ENCODE measurements around the gene LSM14B. TPM values are rescaled to one million over a fixed set of nuclear protein-coding genes. Genes with fewer than 3 reads are reported as not detected.

LSM14B gene
- total and polyA plus RNA-seq, 8 donors: 0.58 to 27.2 (median 15.3) TPM

- Histone ChIP-seq H3K9me3 (peaks cover 0 to 15% (median 10%) of the 10 kb centered on the region in 4 donors), H3K4me1 (peaks cover 16 to 27% (median 19%) of the 10 kb centered on the region in 4 donors), H3K27me3 (peaks cover 0 to 58% (median 32%) of the 10 kb centered on the region in 3 donors), H3K27ac (no peak overlapping the region), H3K36me3 (peaks cover 0 to 4% (median 0%) of the 10 kb centered on the region in 4 donors), H3K4me3 (no peak overlapping the region)
- intact Hi-C loops (cut with DNase I; ENCODE audit: low total_unique reads): no loop called here
- DNase-seq: no peak
- 74 to 83% (median 79%) methylated on average over 4 to 5 of the region's 5 CpGs for WGBS, 5 donors
- no peak for TF ChIP-seq CTCF (IDR thresholded peaks at IDR 0.05)
- no peak for TF ChIP-seq EP300 (IDR thresholded peaks at IDR 0.05)
- TF ChIP-seq POLR2A (IDR thresholded peaks at IDR 0.05): no peak
- no peak for TF ChIP-seq POLR2AphosphoS5 (IDR thresholded peaks at IDR 0.05)
Observed at GRCh38 chr20:62119115-62119514, 3.2 kb upstream of the LSM14B start.

GRCh38 chr20:62119591-62120364 is 2.5 kb upstream of the LSM14B start:
- peaks cover 0 to 11% (median 4%) of the 10 kb centered on the region in 4 donors for H3K36me3 ChIP-seq
- no peak overlapping the region for H3K4me3 ChIP-seq
- peaks cover 0 to 52% (median 31%) of the 10 kb centered on the region in 3 donors for H3K27me3 ChIP-seq
- WGBS, 5 donors: 51 to 76% (median 57%) methylated on average over 10 of the region's 10 CpGs
- intact Hi-C loops (cut with DNase I; ENCODE audit: low total_unique reads): no loop called here
- H3K27ac ChIP-seq: peak overlapping the region in 2 of 5 donors; percentile 98
- TF ChIP-seq POLR2AphosphoS5 (IDR thresholded peaks at IDR 0.05) (no peak), EP300 (IDR thresholded peaks at IDR 0.05) (no peak), POLR2A (IDR thresholded peaks at IDR 0.05) (no peak), CTCF (IDR thresholded peaks at IDR 0.05) (no peak)
- H3K4me1 ChIP-seq: peaks cover 18 to 33% (median 24%) of the 10 kb centered on the region in 4 donors
- H3K9me3 ChIP-seq: peaks cover 0 to 10% (median 4%) of the 10 kb centered on the region in 4 donors
- DNase-seq: peak in 1 of 2 donors; percentile 63

GRCh38 chr20:62120365-62120762 is 1.9 kb upstream of the LSM14B start:
- peak overlapping the region in 2 of 5 donors; percentile 98 for H3K27ac ChIP-seq
- intact Hi-C loops (cut with DNase I; ENCODE audit: low total_unique reads): no loop called here
- H3K4me3 ChIP-seq: no peak overlapping the region
- peaks cover 0 to 46% (median 25%) of the 10 kb centered on the region in 3 donors for H3K27me3 ChIP-seq
- TF ChIP-seq POLR2AphosphoS5 (IDR thresholded peaks at IDR 0.05) (no peak), POLR2A (IDR thresholded peaks at IDR 0.05) (no peak), EP300 (IDR thresholded peaks at IDR 0.05) (no peak), CTCF (IDR thresholded peaks at IDR 0.05) (no peak)
- H3K9me3 ChIP-seq: peaks cover 0 to 10% (median 2%) of the 10 kb centered on the region in 4 donors
- no peak for DNase-seq
- H3K36me3 ChIP-seq: peaks cover 4 to 17% (median 10%) of the 10 kb centered on the region in 4 donors
- H3K4me1 ChIP-seq: peaks cover 18 to 39% (median 27%) of the 10 kb centered on the region in 4 donors
- 89 to 95% (median 92%) methylated on average over 5 of the region's 5 CpGs for WGBS, 5 donors

GRCh38 chr20:62120990-62121775 is 1.1 kb upstream of the LSM14B start:
- H3K27ac ChIP-seq: peak overlapping the region; percentile 93 to 99 (median 98)
- peak overlapping the region; percentile 87 to 99 (median 96) for H3K4me3 ChIP-seq
- H3K27me3 ChIP-seq: peaks cover 0 to 39% (median 22%) of the 10 kb centered on the region in 3 donors
- peaks cover 18 to 41% (median 31%) of the 10 kb centered on the region in 4 donors for H3K4me1 ChIP-seq
- H3K36me3 ChIP-seq: peaks cover 11 to 25% (median 18%) of the 10 kb centered on the region in 4 donors
- intact Hi-C loops (cut with DNase I; ENCODE audit: low total_unique reads): no loop called here
- TF ChIP-seq POLR2AphosphoS5 (IDR thresholded peaks at IDR 0.05) (peak; percentile 6 to 38 (median 19)), POLR2A (IDR thresholded peaks at IDR 0.05) (no peak)
- DNase-seq: no peak
- H3K9me3 ChIP-seq: peaks cover 0 to 10% (median 2%) of the 10 kb centered on the region in 4 donors
- WGBS, 5 donors: 15 to 19% (median 17%) methylated on average over 42 to 45 of the region's 45 CpGs
